ENCODE results near the gene ALKBH6. TPM values are rescaled to one million over a fixed set of nuclear protein-coding genes. Genes with fewer than 3 reads are reported as not detected.

ALKBH6 gene
- total and polyA plus RNA-seq, 2 of the 13 experiments (the other 11 are each of a cell fraction or from before 2014, with no cell fraction given), result 13.7 to 18.1 TPM

DNA sequence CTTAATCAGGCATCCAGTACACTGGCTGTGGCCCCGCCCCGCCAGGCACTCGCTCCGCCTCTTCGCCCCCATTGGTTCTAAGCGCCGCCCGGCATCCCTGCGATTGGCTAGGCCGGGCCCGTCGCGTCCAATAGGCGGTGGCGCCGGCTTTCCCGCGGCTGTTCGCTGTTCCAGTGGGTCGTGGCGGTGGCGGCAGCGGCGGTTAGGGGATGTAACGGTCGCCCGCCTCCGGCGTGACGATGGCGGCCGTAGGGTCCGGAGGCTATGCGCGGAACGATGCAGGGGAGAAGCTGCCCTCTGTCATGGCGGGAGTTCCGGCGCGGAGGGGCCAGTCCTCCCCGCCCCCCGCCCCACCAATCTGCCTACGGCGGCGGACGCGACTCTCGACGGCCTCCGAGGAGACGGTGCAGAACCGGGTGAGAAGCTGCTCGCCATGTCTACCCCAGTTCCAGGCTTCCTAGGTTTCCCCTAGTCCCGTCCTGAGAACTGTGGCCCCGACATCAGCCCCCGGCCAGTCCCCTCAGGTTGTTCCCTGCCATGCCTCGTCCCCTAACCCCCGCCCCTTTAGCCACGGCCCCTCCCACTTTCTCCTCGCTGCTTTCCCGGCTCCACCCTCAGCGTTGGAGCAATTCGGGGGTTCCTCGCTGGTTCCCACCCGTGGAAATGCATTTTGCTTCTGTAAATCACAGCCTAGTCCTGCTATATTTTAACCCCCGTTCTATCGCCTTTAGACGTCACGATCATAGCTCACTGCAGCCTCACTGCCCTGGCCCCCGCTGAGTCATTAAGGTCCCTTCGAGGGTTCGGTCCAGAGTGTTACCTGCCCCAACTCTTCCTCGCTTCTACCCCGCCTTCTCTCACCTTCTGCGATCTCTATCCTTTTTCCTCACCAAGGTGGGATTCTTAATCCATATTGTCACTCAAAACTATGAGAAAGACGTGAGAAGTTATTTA is 41.0 kb upstream of the ALKBH6 start, which contains the start of gene WDR62 (continued):
- no peak for TF ChIP-seq JUND (CRISPR knock-in tag; IDR thresholded peaks at IDR 0.05)
- 0 out of 2 replicates have a peak, but pooled peaks have one; percentile 7 for TF ChIP-seq ZNF232 (CRISPR knock-in tag; IDR thresholded peaks at IDR 0.05; ENCODE audit: borderline replicate concordance)
- TF ChIP-seq, protein P1, sequence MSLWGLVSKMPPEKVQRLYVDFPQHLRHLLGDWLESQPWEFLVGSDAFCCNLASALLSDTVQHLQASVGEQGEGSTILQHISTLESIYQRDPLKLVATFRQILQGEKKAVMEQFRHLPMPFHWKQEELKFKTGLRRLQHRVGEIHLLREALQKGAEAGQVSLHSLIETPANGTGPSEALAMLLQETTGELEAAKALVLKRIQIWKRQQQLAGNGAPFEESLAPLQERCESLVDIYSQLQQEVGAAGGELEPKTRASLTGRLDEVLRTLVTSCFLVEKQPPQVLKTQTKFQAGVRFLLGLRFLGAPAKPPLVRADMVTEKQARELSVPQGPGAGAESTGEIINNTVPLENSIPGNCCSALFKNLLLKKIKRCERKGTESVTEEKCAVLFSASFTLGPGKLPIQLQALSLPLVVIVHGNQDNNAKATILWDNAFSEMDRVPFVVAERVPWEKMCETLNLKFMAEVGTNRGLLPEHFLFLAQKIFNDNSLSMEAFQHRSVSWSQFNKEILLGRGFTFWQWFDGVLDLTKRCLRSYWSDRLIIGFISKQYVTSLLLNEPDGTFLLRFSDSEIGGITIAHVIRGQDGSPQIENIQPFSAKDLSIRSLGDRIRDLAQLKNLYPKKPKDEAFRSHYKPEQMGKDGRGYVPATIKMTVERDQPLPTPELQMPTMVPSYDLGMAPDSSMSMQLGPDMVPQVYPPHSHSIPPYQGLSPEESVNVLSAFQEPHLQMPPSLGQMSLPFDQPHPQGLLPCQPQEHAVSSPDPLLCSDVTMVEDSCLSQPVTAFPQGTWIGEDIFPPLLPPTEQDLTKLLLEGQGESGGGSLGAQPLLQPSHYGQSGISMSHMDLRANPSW (CRISPR knock-in tag; IDR thresholded peaks at IDR 0.05; ENCODE audit: borderline replicate concordance), result no peak
- no peak for TF ChIP-seq ESRRA (CRISPR knock-in tag; IDR thresholded peaks at IDR 0.05; ENCODE audit: low read depth)
- TF ChIP-seq SALL1 (CRISPR knock-in tag; IDR thresholded peaks at IDR 0.05), result no peak
- TF ChIP-seq HOXA5 (CRISPR knock-in tag; IDR thresholded peaks at IDR 0.05), result peak; percentile 71
- no peak for TF ChIP-seq ZMAT3 (CRISPR knock-in tag; conservative IDR thresholded peaks at IDR 0.05)
- no peak for TF ChIP-seq ZNF251 (CRISPR knock-in tag; IDR thresholded peaks at IDR 0.05)
- no peak for TF ChIP-seq KAT2B (IDR thresholded peaks at IDR 0.05; ENCODE audit: borderline replicate concordance, low read depth, low read length)
- TF ChIP-seq, protein P2, sequence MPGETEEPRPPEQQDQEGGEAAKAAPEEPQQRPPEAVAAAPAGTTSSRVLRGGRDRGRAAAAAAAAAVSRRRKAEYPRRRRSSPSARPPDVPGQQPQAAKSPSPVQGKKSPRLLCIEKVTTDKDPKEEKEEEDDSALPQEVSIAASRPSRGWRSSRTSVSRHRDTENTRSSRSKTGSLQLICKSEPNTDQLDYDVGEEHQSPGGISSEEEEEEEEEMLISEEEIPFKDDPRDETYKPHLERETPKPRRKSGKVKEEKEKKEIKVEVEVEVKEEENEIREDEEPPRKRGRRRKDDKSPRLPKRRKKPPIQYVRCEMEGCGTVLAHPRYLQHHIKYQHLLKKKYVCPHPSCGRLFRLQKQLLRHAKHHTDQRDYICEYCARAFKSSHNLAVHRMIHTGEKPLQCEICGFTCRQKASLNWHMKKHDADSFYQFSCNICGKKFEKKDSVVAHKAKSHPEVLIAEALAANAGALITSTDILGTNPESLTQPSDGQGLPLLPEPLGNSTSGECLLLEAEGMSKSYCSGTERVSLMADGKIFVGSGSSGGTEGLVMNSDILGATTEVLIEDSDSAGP (CRISPR knock-in tag; IDR thresholded peaks at IDR 0.05; ENCODE audit: borderline replicate concordance), result peak; percentile 51; the same call in 1 of the 2 replicates
- TF ChIP-seq, protein P3, sequence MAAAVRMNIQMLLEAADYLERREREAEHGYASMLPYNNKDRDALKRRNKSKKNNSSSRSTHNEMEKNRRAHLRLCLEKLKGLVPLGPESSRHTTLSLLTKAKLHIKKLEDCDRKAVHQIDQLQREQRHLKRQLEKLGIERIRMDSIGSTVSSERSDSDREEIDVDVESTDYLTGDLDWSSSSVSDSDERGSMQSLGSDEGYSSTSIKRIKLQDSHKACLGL (CRISPR knock-in tag; IDR thresholded peaks at IDR 0.05), result peak; percentile 56; the same call in 1 of the 2 replicates
- TF ChIP-seq CCDC6 (CRISPR knock-in tag; IDR thresholded peaks at IDR 0.05), result no peak
- TF ChIP-seq SIX1 (CRISPR knock-in tag; IDR thresholded peaks at IDR 0.05; ENCODE audit: borderline replicate concordance), result no peak
- no peak for TF ChIP-seq ZNF713 (CRISPR knock-in tag; IDR thresholded peaks at IDR 0.05)
- no peak for TF ChIP-seq ZNF549 (CRISPR knock-in tag; IDR thresholded peaks at IDR 0.05)
- no peak for TF ChIP-seq TCF7 (IDR thresholded peaks at IDR 0.05; ENCODE audit: low read depth)
- TF ChIP-seq POLR2A (IDR thresholded peaks at IDR 0.05; ENCODE audit: insufficient read depth in 1 of 2, low read depth in 2 of 2, low read length in 2 of 2), result peak; percentile 39 to 46; a peak in 3 of 4 replicates
- TF ChIP-seq ATRX (CRISPR knock-in tag; IDR thresholded peaks at IDR 0.05; ENCODE audit: borderline replicate concordance), result no peak
- no peak for TF ChIP-seq NFE2L1 (CRISPR knock-in tag; IDR thresholded peaks at IDR 0.05; ENCODE audit: borderline replicate concordance)
- TF ChIP-seq HIVEP1 (CRISPR knock-in tag; IDR thresholded peaks at IDR 0.05), result peak; percentile 11; the same call in 1 of the 2 replicates
- no peak for TF ChIP-seq PHF5A (CRISPR knock-in tag; IDR thresholded peaks at IDR 0.05; ENCODE audit: low read depth, unreplicated experiment)
- no peak for TF ChIP-seq ZNF354B (CRISPR knock-in tag; IDR thresholded peaks at IDR 0.05)
- TF ChIP-seq, protein P4, sequence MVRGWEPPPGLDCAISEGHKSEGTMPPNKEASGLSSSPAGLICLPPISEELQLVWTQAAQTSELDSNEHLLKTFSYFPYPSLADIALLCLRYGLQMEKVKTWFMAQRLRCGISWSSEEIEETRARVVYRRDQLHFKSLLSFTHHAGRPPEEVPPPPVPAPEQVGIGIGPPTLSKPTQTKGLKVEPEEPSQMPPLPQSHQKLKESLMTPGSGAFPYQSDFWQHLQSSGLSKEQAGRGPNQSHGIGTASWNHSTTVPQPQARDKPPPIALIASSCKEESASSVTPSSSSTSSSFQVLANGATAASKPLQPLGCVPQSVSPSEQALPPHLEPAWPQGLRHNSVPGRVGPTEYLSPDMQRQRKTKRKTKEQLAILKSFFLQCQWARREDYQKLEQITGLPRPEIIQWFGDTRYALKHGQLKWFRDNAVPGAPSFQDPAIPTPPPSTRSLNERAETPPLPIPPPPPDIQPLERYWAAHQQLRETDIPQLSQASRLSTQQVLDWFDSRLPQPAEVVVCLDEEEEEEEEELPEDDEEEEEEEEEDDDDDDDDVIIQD (CRISPR knock-in tag; IDR thresholded peaks at IDR 0.05; ENCODE audit: low read depth), result no peak

Data from HepG2 (cell line).